Osteocyte (in vitro differentiated cells): ENCODE data around the gene WDR17. TPM values are rescaled to one million over a fixed set of nuclear protein-coding genes. Genes with fewer than 3 reads are reported as not detected.
"Not testable (repeated sequence)": the region's sequence is repeated elsewhere in the genome, so short reads cannot be mapped to it uniquely, and the experiment has no call there.

Source experiments
- DNase-seq: peaks from one replicate; pipeline ENCODE4 v3.0.0; 2021; ENCODE audit warnings: mixed read lengths; ENCODE audit not compliant: unreplicated experiment; ENCODE audit errors: extremely low spot score
- H3K27ac Mint-ChIP-seq: one replicate; pipeline ENCODE4 v1.8.0; 2021; ENCODE audit warnings: mild to moderate bottlenecking, mixed read lengths; ENCODE audit not compliant: unreplicated experiment
- H3K27me3 Mint-ChIP-seq: one replicate; pipeline ENCODE4 v1.8.0; 2021; ENCODE audit warnings: mixed read lengths; ENCODE audit not compliant: unreplicated experiment
- H3K36me3 Mint-ChIP-seq: one replicate; pipeline ENCODE4 v1.8.0; 2021; ENCODE audit warnings: mixed read lengths; ENCODE audit not compliant: unreplicated experiment
- H3K4me1 Mint-ChIP-seq: one replicate; pipeline ENCODE4 v1.8.0; 2021; ENCODE audit warnings: mixed read lengths; ENCODE audit not compliant: unreplicated experiment
- H3K4me3 Mint-ChIP-seq: one replicate; pipeline ENCODE4 v1.8.0; 2021; ENCODE audit warnings: mild to moderate bottlenecking, moderate library complexity, mixed read lengths; ENCODE audit not compliant: unreplicated experiment
- H3K9me3 Mint-ChIP-seq: one replicate; pipeline ENCODE4 v1.8.0; 2021; ENCODE audit warnings: mixed read lengths; ENCODE audit not compliant: unreplicated experiment
- total RNA-seq: library from RNA; stranded (reverse); gene quantifications from 2 replicates; pipeline ENCODE4 v1.2.1, GENCODE V29; 2021
- TF ChIP-seq, protein P1 (sequence below): fragments of 200-600 bp; sonication (generic); IDR thresholded peaks from 2 replicates; pipeline ENCODE4 v1.5.0; 2021; ENCODE audit warnings: antibody characterized with exemption, mild to moderate bottlenecking, moderate library complexity

WDR17 gene
- total RNA-seq, 1 donor from 2014 or later, result 0.67 TPM

DNA sequence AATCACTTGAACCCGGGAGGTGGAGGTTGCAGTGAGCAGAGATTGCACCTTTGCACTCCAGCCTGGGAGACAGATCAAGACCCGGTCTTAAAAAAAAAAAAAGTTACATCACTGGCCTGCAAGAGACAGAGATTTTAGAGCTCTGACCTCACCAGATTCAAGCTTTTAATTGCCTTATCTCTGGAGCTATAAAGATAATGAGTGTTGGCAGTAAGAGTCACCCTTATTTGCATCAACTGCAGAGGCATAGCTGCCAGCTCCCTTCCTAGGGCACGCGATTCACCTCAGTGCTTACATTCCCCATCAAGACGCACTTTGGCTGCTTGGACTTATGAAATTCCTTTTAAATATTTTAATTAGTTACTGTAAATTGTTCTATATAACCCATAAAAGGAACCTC is 142.2 kb downstream of the WDR17 start:
- no peak overlapping the region for H3K27ac Mint-ChIP-seq
- DNase-seq, result no peak
- H3K4me1 Mint-ChIP-seq, result no peaks in the 10 kb centered on the region
- no peak overlapping the region for H3K4me3 Mint-ChIP-seq
- H3K9me3 Mint-ChIP-seq, result peaks cover 6% of the 10 kb centered on the region
- TF ChIP-seq, protein P1, sequence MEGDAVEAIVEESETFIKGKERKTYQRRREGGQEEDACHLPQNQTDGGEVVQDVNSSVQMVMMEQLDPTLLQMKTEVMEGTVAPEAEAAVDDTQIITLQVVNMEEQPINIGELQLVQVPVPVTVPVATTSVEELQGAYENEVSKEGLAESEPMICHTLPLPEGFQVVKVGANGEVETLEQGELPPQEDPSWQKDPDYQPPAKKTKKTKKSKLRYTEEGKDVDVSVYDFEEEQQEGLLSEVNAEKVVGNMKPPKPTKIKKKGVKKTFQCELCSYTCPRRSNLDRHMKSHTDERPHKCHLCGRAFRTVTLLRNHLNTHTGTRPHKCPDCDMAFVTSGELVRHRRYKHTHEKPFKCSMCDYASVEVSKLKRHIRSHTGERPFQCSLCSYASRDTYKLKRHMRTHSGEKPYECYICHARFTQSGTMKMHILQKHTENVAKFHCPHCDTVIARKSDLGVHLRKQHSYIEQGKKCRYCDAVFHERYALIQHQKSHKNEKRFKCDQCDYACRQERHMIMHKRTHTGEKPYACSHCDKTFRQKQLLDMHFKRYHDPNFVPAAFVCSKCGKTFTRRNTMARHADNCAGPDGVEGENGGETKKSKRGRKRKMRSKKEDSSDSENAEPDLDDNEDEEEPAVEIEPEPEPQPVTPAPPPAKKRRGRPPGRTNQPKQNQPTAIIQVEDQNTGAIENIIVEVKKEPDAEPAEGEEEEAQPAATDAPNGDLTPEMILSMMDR, result no peak
- no peaks in the 10 kb centered on the region for H3K36me3 Mint-ChIP-seq
- H3K27me3 Mint-ChIP-seq, result peaks cover 4% of the 10 kb centered on the region

DNA sequence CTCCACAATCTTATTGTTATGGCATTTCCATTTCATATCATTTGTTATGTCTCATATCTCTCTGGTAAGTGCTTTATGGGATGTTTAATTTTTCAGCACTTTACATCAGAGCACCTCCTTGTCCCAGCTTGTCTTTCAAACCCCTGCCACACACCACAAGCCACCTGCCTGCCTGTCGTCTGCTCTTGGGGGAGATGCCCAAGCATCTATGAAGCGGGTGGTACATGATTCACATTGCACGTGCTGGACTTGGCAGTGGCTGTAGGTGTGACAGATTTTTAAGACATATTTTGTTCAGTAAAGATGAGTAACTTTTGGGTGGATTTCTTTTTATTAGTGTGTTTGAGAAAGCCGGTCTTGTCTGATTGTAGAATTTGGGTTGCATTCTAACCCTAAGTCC is 143.9 kb downstream of the WDR17 start:
- no peak overlapping the region for H3K4me3 Mint-ChIP-seq
- H3K27ac Mint-ChIP-seq, result no peak overlapping the region
- H3K9me3 Mint-ChIP-seq, result peaks cover 7% of the 10 kb centered on the region
- no peaks in the 10 kb centered on the region for H3K4me1 Mint-ChIP-seq
- H3K27me3 Mint-ChIP-seq, result peaks cover 4% of the 10 kb centered on the region
- no peak for DNase-seq
- no peaks in the 10 kb centered on the region for H3K36me3 Mint-ChIP-seq
- TF ChIP-seq, protein P1, result no peak

DNA sequence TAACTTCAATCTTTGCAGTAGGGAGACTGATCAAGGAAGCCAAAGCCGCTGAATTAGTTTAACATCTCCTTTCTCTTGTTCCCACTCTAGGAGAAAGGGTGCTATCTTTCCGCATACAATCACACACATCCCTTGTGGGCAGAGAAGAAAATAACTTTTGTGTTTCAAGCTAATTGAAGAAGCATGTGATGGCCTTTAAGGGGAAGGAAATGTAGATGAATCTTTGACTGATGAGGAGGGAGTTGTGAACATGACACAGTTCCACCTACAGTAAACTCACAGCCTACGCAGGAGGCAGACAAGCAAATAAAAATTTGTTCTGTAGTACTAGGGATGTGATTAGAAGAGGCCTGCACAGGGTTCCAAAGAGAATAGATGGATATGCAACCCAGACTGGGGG is 144.5 kb downstream of the WDR17 start:
- TF ChIP-seq, protein P1, result no peak
- no peaks in the 10 kb centered on the region for H3K4me1 Mint-ChIP-seq
- H3K27me3 Mint-ChIP-seq, result peaks cover 4% of the 10 kb centered on the region
- no peaks in the 10 kb centered on the region for H3K36me3 Mint-ChIP-seq
- H3K9me3 Mint-ChIP-seq, result peaks cover 7% of the 10 kb centered on the region
- H3K4me3 Mint-ChIP-seq, result no peak overlapping the region
- DNase-seq, result no peak
- H3K27ac Mint-ChIP-seq, result no peak overlapping the region

DNA sequence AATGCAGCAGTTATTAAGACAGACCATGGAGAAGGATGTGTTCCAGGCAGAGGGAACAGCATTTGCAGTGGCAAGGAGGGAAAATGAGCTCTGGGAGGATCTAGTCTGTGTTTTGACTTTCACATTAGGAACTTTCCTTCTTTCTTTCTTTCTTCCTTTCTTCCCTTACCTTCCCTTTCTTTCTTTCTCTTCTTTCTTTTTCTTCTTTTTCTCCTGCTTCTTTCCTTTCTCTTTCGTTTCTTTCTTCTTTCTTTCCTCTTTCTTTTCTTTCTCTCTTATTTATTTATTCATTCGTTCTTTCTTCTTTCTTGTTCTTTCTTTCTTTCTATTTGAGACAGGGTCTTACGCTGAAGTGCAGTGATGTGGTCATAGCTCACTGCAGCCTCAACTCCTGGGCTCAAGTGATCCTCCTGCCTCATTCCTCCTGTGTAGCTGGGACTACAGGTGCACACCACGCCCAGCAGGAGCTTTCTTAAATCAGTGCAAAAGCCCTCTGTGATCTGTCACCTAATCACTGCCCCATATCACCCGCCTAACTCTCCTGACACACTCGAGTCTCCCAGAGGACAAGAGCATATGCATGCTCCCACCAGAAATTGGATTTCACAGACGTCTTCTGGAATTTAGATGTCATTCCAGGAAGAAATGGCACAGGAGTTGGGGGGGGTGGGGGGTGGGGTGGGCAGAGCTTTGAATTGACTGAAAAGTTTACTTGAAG is 145.1 kb downstream of the WDR17 start:
- TF ChIP-seq, protein P1, result no peak

DNA sequence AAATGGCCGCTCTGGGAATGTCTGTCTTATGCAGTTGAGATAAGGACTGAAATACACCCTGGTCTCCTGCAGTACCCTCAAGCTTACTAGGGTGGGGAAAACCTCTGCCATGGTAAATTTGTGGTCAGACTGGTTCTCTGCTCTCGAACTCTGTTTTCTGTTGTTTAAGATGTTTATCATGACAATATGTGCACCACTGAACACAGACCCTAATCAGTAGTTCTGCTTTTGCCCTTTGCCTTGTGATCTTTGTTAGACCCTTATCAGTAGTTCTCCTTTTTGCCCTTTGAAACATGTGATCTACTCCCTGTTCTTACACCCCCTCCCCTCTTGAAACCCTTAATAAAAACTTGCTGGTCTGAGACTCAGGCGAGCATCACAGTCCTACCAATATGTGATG is 146.7 kb downstream of the WDR17 start:
- not testable (repeated sequence) for H3K27me3 Mint-ChIP-seq, H3K36me3 Mint-ChIP-seq, H3K27ac Mint-ChIP-seq, H3K4me1 Mint-ChIP-seq, H3K9me3 Mint-ChIP-seq, H3K4me3 Mint-ChIP-seq, DNase-seq

More for the DNA sequence above, 145.1 kb downstream of the WDR17 start:
- peaks cover 7% of the 10 kb centered on the region for H3K9me3 Mint-ChIP-seq
- H3K4me3 Mint-ChIP-seq, result no peak overlapping the region
- no peak for DNase-seq
- H3K4me1 Mint-ChIP-seq, result no peaks in the 10 kb centered on the region
- no peak overlapping the region for H3K27ac Mint-ChIP-seq
- peaks cover 4% of the 10 kb centered on the region for H3K27me3 Mint-ChIP-seq
- H3K36me3 Mint-ChIP-seq, result no peaks in the 10 kb centered on the region
